ENCODE measurements around the gene TEF.
"Not testable (repeated sequence)": the region's sequence is repeated elsewhere in the genome, so short reads cannot be mapped to it uniquely, and the experiment has no call there.

TEF gene

DNA sequence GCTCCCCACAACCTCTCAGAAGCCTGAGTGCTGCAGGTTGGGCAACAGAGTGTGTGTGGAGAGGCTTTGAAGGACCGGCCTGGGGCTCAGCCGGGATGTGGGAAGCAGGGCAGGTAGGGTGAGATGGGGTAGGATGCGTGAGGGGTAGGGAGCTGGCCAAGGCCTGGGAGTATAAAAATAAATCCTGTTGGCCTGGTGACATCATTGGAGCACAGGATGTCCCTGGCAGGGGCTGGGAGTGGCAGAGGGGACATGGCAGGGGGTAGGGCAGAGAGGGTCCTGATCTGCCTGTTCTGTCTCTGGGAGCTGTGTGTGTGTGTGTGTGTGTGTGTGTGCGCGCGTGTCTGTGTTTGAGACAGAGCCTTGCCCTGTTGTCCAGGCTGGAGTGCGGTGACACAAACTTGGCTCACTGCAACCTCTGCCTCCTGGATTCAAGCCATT is 28.6 kb downstream of the TEF start:
- DNase-seq = no peak
- intact Hi-C loops (cut with DNase I) = no loop called here

DNA sequence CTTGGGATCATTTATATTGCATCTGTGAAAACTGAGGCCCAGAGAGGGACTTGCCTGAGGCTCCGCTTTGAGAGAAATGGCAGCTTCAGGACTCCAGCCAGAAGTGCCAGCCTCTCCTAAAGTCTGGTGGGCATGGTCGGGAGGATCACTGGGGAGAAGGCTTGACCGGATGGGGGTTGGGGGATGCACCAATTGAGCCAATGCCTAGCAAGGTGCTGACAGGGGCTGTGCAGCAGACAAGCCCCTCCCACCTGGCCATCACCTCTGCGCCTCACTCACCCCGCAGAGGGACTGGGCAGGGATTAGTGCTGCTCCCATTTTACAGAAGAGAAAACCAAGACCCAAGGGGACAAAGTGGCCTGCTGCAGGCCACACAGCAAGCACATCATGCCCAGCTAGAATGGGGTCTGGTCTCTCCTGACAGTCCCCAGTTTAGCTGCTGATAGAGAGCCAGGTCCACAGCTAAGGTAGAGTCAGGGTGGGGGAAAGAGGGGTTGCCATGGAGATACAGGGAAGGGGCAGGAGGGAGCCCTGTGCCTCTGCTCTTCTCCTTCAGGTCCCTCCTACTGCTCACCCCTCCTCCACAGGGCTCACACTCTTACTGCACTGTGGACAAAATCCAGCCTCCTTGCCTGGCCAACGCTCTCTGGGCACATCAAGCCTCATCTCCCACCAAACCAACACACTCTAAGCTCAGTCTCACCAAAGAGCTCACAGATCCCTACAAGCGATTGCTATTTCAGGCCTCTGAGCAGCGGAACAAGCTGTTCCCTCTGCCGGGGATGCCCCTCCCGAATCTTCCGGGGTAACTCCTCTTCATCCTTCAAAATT is 29.5 kb downstream of the TEF start:
- intact Hi-C loops (cut with DNase I) = no loop called here
- peak; percentile 33 to 94 (median 68) for DNase-seq

GRCh38 chr22:41415554-41415953 is 33.8 kb downstream of the TEF start:
- DNase-seq = no peak
- intact Hi-C loops (cut with DNase I) = no loop called here

DNA sequence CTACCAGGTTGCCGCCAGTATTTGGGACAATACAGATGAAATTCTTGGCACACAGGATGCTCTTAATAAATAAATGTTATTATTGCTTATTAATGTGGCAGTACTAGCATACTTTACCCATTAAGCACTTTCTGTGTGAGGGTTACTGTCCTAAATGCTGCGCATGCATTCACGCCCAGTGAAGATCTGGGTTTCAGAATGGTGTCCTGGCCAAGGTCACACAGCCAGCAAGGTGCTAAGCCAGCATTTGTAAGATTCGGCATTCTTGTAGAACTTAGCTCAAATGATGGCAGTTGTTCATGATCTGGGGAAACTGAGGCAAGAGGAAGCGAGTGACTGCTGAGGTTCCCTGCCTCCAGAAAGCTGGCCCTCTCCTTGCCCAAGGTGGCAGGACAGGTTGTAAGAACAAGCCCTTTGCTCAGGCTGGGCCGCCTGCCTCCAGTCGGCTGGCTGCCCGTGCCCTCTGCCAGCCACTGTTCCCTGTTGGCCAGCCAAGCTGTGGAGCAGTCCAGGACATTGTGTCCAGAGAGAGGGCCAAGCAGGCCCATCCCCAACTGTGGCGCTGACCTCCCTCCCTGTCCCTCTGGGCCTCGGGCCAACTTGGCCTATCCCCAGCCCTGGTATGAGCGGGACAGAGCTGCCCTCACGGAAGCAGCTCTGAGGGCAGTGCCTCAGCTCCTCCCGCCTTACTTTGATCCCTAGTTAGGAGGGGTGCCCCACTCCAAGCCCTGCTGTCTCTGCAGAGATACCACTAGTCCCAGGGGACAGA is 36.1 kb downstream of the TEF start:
- peak; percentile 93 to 99 (median 96) for DNase-seq
- intact Hi-C loops (cut with DNase I) = no loop called here

- intact Hi-C loops (cut with DNase I) = no loop called here
- DNase-seq = no peak
Measured at GRCh38 chr22:41418717-41419116, 37.0 kb downstream of the TEF start.

- DNase-seq = no peak
- intact Hi-C loops (cut with DNase I) = no loop called here
Measured at GRCh38 chr22:41425660-41426365, 44.1 kb downstream of the TEF start.

DNA sequence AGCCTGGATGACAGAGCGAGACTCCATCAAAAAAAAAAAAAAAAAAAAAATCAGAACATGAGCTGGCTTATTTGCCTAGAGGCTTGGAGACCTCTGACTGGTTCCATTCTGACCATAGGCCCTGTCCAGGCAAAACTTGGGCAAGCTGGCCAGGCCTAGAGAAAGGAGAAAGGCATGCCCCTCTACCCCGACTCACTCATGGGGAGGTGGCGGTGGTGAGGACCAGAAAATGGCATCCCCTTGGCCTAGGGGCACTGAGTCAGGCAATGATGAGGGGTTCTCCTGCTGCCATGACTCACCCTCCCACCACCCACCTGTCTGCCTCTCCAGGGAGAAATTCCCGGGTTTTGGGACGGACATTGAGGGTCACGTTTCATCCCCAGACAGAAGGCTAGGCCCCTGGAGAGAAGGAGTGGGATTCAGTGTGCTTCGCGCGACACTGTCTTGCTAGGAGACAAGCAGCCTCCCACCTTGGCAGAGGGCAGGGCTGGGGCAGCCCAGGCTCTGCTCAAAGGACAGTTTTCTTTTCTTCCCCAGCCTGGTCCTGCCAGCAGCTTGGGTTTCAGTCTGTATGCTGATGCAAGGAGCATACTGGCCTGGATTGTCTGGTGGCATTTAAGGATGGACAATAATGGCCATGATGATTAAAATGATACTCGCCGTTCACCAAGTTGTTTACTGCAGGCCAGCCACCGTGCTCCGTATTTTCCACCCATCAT is 47.6 kb downstream of the TEF start:
- intact Hi-C loops (cut with DNase I) = no loop called here
- no peak for DNase-seq

- intact Hi-C loops (cut with DNase I) = no loop called here
- peak in 1 of 10 donors; percentile 59 for DNase-seq
Measured at GRCh38 chr22:41429951-41430332, 48.2 kb downstream of the TEF start.

DNA sequence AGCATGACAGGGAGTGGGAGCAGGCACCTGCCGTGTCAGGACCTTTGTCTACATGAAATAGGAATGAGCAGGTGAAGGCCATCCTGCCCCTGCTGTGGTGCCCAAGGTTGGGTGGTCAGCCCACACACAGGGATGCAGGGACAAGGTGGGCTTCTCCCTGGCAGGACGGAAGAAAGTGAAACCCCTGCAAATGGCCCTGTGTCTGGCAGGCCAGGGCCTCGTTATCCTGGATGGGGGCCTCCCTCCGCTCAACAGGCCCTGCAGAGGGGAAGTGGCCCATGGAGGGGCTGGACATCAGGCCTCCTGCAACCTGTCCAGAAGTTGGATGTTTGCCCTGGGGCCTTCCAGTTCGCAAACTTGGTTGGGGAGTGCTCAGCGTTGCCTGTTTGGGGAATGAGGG is 49.9 kb downstream of the TEF start:
- intact Hi-C loops (cut with DNase I) = no loop called here
- DNase-seq = no peak

- intact Hi-C loops (cut with DNase I); DNase-seq: not testable (repeated sequence)
Measured at GRCh38 chr22:41433480-41433879, 51.7 kb downstream of the TEF start.

DNA sequence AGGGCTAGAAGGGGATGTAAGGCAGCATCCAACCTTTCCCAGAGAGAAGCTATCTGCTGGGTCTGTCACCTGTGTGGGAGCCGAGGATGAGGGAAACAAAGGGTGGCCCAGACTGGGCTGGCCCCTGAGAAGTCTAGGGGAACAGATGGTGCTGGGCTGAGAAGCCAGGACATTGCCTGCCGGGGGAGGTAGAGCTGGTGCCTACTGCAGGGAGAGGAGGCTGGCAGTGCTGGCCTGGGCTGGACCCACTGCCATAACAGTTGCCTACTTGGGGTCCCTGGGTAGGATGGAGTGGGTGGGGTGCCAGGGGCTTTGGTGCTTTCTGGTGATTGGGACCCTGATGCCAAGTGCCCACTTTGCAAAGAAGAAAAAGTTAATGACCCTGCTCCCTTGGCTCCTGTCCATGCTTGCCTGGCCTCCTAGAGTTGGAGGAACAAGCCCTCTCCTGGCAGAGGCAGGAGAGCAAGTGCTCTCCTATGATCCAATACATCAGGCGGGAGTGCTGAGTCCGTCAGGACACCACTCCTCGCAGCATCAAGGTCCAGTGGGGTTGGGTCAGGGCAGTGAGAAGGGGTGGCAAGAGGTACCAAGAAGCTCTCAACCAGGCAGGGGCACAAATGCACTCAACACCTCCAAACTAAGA is 52.7 kb downstream of the TEF start:
- DNase-seq = peak in 1 of 10 donors; percentile 40

GRCh38 chr22:41435560-41435959 is 53.8 kb downstream of the TEF start:
- intact Hi-C loops (cut with DNase I) = no loop called here

More for the DNA sequence above, 52.7 kb downstream of the TEF start:
- intact Hi-C loops (cut with DNase I) = not testable (repeated sequence)

DNA sequence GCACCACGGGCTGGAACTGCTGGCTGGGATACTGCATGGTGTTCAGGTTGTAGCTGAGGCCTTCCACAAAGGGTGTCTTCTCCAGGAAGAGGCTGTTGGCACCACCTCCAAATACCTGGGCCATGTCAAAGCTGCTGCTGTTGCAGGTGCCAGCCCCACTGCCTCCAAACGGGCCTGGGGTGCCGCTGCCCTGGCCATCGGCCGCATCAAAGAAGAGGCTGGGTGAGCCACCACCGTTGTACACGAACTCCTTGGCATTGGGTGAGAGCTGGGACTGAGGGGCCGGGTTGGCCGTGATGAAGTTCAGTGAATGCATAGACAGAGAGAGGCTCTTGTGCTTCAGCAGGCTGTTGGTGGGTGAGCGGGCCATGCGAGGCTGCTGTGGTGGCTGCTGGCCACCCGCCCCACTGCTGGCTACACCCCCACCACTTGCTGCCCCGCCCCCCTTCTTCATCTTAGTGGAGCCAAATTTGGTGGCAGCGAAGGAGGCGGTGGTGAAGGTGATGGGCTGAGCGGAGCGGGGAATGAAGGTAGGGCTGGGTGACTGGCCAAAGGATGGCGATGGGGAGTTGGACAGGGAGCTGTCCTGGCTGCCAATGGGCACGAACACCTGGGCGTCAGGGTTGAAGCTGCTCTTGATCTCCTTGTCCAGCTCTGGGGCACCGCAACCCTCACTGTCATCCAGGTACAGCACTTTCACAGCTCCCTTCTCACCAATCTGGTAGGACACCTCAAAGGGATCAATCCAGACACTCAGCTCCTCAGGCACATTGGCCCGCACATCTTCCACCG is 54.8 kb downstream of the TEF start:
- DNase-seq = peak in 1 of 10 donors; percentile 31
- intact Hi-C loops (cut with DNase I) = no loop called here

More at GRCh38 chr22:41435560-41435959, 53.8 kb downstream of the TEF start:
- no peak for DNase-seq

DNA sequence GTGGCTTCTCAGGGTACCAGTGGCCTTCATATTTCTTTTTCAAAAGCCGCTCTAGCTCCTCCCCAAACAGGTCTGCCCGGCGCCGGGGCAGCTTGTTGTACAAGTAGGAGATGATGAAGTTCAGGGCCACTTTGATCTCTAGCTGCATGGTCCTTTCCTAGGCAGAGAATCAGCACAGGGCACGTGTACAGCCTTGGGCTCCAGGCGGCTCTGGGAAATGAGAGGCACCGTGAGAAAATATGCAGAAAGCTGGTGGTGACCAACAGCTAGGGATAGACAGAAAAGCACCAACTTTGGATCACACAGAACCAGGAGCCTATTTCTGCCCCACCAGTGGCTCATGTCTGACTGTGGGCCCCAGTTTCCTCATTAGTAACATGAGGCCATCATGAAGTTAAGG is 55.5 kb downstream of the TEF start:
- DNase-seq = no peak
- intact Hi-C loops (cut with DNase I) = no loop called here

DNA sequence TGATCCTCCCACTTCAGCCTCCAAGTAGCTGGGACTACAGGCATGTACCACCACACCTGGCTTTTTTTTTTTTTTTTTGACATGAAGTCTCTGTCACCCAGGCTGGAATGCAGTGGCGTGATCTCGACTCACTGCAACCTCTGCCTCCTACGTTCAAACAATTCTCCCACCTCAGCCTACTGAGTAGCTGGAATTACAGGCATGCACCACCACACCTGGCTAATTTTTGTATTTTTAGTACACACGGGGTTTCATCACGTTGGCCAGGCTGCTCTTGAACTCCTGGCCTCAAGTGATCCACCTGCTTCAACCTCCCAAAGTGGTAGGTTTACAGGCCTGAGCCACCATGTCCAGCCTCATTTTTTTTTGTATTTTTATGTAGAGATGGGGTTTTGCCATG is 58.8 kb downstream of the TEF start:
- DNase-seq; intact Hi-C loops (cut with DNase I): not testable (repeated sequence)

GRCh38 chr22:41442240-41442792 is 60.6 kb downstream of the TEF start:
- intact Hi-C loops (cut with DNase I) = no loop called here
- DNase-seq = peak in 1 of 10 donors; percentile 2

GRCh38 chr22:41444360-41445128 is 62.8 kb downstream of the TEF start:
- DNase-seq = peak; percentile 69 to 98 (median 90)
- intact Hi-C loops (cut with DNase I) = no loop called here

All from posterior cingulate gyrus (tissue), 11 donors.